ENCODE results near the gene CFAP410.
"Not testable (repeated sequence)": the region's sequence is repeated elsewhere in the genome, so short reads cannot be mapped to it uniquely, and the experiment has no call there.

Gene CFAP410

GRCh38 chr21:44368711-44369446, 29.7 kb upstream of the CFAP410 start:
- DNase-seq (ENCODE audit: low read depth), result no peak

DNA sequence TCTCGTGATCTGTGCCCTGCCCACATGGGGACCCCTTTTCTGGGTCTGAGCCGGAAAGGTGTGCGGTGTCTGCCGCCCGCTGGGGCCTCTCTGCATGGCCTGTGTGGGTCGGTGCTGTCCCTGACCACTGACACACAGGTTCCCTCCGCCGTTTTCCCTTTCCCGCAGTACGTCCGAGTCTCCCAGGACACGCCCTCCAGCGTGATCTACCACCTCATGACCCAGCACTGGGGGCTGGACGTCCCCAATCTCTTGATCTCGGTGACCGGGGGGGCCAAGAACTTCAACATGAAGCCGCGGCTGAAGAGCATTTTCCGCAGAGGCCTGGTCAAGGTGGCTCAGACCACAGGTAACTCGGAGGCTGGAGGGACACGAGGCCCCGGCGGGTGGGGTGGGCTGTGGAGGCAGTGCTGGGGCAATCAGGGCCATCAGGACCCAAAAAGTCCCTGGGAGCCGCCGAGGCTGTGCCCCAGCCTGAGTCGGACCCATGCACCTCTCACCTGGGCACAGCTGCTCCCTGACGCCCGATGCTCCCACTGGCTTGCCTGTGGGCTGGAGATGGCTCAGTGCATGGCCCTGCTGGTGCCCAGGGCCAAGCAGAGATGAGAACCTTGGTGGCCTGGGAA, 27.5 kb upstream of the CFAP410 start:
- DNase-seq (ENCODE audit: low read depth), result no peak

DNA sequence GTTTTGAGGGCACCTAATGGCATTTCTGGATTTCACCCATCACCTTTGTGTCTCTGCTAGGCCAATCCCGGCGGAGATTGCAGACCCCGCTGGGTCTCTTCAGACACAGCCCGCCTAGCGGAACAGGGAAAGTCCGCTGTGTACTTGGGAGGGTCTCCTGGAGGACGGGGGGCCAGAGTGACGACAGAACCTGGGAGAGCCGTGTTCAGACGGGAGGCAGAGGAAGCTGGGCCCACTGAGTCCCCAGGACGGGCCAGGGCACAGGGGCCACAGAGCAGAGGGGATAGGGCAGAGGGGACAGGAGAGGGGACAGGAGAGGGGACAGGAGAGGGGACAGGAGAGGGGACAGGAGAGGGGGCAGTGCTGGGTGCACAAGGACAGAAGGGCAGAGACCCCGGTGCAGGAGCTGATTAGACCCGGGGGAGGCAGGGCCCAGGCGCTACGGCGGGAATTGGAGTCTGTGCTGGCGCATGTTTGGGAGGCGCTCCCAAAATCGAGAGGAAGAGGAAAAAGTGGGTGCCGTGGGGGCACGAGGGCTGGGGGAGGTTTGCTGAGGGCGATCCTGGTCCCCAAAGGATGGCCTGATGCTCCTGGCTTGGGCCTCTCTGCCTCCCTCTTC, 26.9 kb upstream of the CFAP410 start:
- no peak for DNase-seq (ENCODE audit: low read depth)

DNA sequence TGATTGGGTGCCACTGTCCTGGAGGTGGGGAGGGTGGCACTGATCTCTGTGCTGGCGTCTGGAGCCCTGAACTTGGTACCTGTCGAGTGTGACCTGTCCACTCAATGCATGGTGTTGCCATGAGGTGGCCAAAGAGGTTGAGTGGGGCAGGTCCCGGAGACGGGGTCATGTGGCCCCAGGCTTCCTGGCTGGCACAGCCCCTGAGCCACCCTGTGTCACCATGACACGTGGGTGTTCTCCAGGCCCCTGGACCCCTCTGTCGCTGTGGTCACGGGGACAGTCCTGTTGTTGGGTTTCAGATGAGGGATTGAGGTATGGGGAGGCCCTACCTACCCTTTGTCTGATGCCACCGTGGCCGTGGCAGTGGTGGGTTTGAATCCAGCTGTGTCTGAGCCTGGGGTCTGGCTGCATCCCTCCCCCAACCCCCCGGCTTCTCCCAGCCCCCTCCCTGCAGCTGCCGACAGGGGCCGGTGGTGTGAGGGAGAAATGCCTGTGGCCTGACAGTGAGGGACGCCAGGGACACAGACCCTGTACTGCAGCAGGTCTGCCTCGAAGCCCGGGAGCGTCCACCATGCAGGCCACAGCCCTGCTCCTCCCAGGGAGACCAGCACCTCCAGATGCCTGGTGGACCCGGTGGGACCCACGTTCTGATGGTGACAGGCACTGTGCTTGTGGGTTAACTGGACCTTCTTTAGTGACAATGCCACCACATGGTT, 26.2 kb upstream of the CFAP410 start:
- no peak for DNase-seq (ENCODE audit: low read depth)

DNA sequence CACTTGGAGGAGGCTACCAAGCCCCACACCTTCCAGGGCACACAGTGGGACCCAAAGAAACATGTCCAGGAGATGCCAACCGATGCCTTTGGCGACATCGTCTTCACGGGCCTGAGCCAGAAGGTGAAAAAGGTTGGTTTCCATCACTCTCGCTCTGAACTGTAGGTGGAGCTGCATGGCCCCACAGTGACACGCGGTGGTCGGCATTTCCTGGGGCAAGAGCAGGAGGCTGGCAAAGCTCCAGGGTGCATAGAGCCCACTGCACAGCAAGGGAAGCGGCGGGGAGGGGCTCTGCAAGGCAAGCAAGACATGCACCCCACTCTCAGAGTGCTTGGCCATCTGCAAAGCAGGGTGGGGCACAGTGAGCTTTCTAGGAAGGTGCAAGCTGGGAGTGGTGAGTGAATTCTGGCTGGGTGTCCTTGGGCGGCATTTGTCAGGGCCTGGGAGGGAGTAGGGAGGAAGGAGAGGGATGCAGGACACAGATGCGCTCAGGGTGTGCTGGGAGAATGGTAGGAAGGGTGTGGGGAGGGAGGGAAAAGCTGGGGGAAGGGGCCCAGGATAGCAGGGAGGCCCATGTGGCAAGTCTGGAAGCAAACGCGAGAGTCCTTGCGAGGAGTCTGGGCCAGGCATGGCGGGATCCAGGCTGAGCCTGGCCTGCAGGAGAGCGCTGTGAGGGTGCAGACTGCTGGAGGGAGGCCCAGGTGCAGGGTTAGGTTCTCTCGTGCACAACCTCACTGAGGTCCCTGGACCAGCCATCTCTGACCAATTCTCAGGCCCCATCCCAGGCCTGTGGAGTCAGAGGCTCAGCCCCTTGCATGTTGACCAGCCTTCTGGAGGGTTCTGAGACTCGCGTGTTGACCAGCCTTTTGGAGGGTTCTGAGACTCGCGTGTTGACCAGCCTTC, 25.2 kb upstream of the CFAP410 start:
- no peak for DNase-seq (ENCODE audit: low read depth)

GRCh38 chr21:44363278-44363677, 24.1 kb upstream of the CFAP410 start:
- no peak for DNase-seq (ENCODE audit: low read depth)

DNA sequence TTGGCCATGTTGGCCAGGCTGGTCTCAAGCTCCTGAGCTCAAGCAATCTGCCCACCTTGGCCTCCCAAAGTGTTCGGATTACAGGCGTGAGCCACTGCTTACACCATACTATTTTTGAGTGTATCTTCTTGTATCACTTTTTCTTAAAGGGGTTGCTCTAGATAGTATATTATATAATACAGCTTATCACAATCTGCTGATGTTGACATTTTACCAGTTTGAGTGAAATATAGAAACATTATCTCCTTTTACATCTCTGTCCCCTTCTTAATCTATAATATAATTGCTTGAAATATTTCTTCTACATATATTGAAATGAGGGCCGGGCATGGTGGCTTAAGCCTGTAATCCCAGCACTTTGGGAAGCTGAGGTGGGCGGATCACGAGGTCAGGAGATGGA, 22.7 kb upstream of the CFAP410 start:
- not testable (repeated sequence) for DNase-seq (ENCODE audit: low read depth)

- DNase-seq (ENCODE audit: low read depth), result no peak
These were observed 21.0 kb upstream of the CFAP410 start for GRCh38 chr21:44360159-44360558.

DNA sequence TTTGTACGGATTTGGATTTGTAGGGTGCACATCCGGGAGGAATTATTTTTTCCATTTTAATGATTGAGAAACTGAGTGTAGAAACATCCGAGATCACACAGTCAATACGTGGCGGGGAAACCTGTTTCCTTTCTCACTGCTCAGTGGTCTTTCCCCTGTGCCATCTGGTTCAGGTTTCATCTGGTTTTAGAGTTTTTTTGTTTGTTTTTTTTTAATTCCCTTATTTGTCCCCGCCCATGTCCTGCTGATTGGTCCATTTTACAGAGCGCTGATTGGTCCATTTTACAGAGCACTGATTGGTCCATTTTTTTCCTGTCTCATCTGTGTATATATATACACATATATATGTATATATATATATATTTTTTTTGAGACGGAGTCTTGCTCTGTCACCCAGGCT, 20.2 kb upstream of the CFAP410 start:
- DNase-seq (ENCODE audit: low read depth), result no peak

GRCh38 chr21:44357064-44357837, 18.1 kb upstream of the CFAP410 start:
- no peak for DNase-seq (ENCODE audit: low read depth)

- DNase-seq (ENCODE audit: low read depth), result no peak
These were observed 17.4 kb upstream of the CFAP410 start for GRCh38 chr21:44356636-44357035.

DNA sequence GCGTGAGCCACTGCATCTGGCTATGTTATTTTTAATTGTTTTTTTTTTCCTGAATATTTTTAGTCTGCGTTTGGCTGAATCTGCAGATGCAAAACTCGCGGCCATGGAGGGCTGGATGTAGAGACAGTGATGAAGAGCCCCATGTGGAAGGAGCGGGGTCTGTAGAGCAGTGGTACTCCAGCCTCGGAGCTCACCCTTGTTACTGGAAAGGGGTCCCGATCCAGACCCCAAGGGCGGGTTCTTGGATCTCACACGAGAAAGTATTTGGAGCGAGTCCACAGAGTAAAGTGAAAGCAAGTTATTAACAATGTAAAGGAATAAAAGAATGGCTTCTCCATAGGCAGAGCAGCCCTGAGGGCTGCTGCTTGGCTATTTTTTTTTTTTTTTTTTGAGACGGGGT, 17.0 kb upstream of the CFAP410 start:
- DNase-seq (ENCODE audit: low read depth), result no peak

DNA sequence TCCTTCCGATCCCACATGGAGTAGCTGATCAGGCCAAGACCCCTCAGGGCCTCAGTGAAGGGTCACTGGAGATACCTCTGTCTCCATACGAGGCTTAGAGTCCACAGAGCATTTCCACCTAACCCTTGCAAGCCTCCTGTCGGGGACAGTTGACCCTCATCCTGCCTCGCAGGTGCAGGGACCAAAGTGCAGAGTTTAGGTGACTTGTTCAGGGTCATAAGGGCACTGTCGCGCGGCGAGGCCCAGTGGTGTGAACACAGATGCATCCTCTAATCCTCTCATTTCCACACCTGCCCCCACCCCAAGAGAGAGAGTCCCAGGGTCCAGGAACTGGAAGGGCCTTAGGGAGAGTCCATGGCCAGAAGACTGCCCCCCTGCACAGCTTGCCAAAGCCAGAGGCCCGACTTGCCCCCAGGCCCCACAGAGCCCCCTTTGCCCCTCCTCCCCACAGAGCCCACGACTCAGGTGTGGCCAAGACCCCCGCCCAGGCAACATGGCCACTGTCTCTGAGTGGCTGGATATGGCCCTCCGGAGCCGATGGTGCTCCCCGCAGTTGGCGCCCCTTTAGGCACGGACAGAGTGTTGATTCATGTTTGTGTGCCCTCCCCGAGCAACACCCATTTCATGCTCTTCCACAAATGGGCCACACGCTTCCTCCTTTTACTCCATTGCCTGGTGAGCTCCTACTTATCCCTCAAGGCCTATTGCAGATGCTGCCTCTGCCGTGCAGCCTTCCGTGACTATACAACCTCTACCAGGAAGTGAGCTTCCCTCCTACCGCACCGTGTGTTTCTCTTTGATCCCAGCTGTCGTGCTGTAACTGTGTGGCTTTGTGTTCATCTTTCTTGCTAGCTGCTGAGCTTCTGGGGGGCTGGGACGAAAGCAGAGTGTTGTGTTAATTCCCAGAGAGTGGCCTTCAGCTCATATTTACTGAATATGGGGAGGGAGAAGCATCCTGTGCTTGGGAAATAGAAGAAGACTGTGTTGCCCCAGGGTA, 15.9 kb upstream of the CFAP410 start:
- no peak for DNase-seq (ENCODE audit: low read depth)

- no peak for DNase-seq (ENCODE audit: low read depth)
These were observed 14.8 kb upstream of the CFAP410 start for GRCh38 chr21:44354001-44354405.

DNA sequence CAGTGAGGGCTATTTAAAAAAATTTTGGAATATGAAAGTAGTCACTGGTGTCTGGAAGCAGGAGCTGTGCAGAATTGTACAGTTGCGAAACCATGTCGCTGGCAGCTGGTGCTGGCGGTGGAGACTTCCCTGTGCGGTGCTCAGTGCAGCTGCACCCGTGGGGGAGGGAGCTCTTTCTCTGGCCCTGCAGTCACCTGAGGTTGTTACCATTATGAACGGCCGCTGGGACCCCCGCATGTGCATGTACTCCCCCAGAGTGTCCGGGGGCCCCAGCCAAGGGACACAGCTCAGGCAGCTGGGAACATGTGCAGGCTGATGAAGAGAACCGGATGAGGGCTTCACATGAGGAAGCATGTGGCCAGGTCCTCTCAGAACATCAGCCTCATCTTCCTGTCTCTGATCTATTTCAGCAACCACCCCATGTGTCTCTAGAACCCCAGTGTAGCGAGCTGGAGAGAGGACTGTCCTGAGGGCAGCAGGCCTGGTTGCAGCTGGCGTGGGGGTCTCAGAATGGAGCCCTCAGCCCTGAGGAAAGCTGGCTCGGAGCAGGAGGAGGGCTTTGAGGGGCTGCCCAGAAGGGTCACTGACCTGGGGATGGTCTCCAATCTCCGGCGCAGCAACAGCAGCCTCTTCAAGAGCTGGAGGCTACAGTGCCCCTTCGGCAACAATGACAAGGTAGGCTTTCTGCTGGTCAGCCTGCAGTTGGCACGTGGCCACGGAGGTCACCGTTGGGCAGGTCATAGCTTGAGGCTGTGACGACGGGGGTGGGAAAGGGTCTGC, 14.2 kb upstream of the CFAP410 start, which contains the start of gene TRPM2:
TRPM2 (plus strand) TSS at position 431 of the 780 bp plus-strand sequence; CDS start at position 511, 80 bp downstream.
- no peak for DNase-seq (ENCODE audit: low read depth)

GRCh38 chr21:44352253-44352860, 13.2 kb upstream of the CFAP410 start:
- DNase-seq (ENCODE audit: low read depth), result no peak

- no peak for DNase-seq (ENCODE audit: low read depth)
These were observed 12.5 kb upstream of the CFAP410 start for GRCh38 chr21:44351535-44352252.

Data from ELR (cell line).